H9 (cell line): ENCODE measurements around the gene MRPS16. TPM values are rescaled to one million over a fixed set of nuclear protein-coding genes. Genes with fewer than 3 reads are reported as not detected.

Source experiments
- DNase-seq: peaks from one replicate; pipeline ENCODE4 v3.0.0-alpha.2; 2017
- H2AFZ ChIP-seq: one replicate; pipeline ENCODE4 v1.6.1; 2013; ENCODE audit warnings: mild to moderate bottlenecking, low read length, control low read depth, moderate library complexity
- H2AK5ac ChIP-seq: 2 replicates; pipeline ENCODE4 v1.6.1; 2013; ENCODE audit warnings: low read length, control low read depth, mixed read lengths; ENCODE audit not compliant: insufficient read length
- H2BK120ac ChIP-seq: one replicate; pipeline ENCODE4 v1.6.1; 2013; ENCODE audit warnings: low read depth, mild to moderate bottlenecking, low read length, control low read depth, inconsistent platforms; ENCODE audit not compliant: poor library complexity, severe bottlenecking
- H2BK12ac ChIP-seq: 2 replicates; pipeline ENCODE4 v1.6.1; 2013; ENCODE audit warnings: low read length, control low read depth, mixed read lengths, low read depth; ENCODE audit not compliant: insufficient read length
- H2BK15ac ChIP-seq: 2 replicates; pipeline ENCODE4 v1.6.1; 2013; ENCODE audit warnings: low read depth, low read length, control low read depth
- H2BK20ac ChIP-seq: one replicate; pipeline ENCODE4 v1.6.1; 2013; ENCODE audit warnings: low read depth, mild to moderate bottlenecking, low read length, control low read depth, inconsistent platforms; ENCODE audit not compliant: poor library complexity, severe bottlenecking
- H2BK5ac ChIP-seq: 2 replicates; pipeline ENCODE4 v1.6.1; 2013; ENCODE audit warnings: low read length, control low read depth, mixed read lengths; ENCODE audit not compliant: insufficient read length
- H3K14ac ChIP-seq: 2 replicates; pipeline ENCODE4 v1.6.1; 2013; ENCODE audit warnings: low read length, control low read depth; ENCODE audit not compliant: insufficient read depth
- H3K18ac ChIP-seq: 2 replicates; pipeline ENCODE4 v1.6.1; 2013; ENCODE audit warnings: low read depth, mild to moderate bottlenecking, mixed read lengths, low read length, control low read depth; ENCODE audit not compliant: insufficient read length
- H3K23ac ChIP-seq: 2 replicates; pipeline ENCODE4 v1.6.1; 2013; ENCODE audit warnings: low read length, control low read depth, mixed read lengths, low read depth; ENCODE audit not compliant: insufficient read length
- H3K23me2 ChIP-seq: 2 replicates; pipeline ENCODE4 v1.6.1; 2013; ENCODE audit warnings: low read depth, mild to moderate bottlenecking, mixed read lengths, low read length, control low read depth; ENCODE audit not compliant: insufficient read length, poor library complexity, severe bottlenecking
- H3K27ac ChIP-seq: 2 replicates; pipeline ENCODE4 v1.5.1; 2013; ENCODE audit warnings: low read length, control low read depth, mixed read lengths, low read depth; ENCODE audit not compliant: insufficient read length
- H3K27me3 ChIP-seq: 2 replicates; pipeline ENCODE4 v1.6.1; 2013; ENCODE audit warnings: low read length, control low read depth, inconsistent platforms; ENCODE audit not compliant: insufficient read depth
- H3K4ac ChIP-seq: 2 replicates; pipeline ENCODE4 v1.6.1; 2013; ENCODE audit warnings: low read depth, mild to moderate bottlenecking, control low read depth, inconsistent platforms, low read length, moderate library complexity
- H3K4me1 ChIP-seq: 2 replicates; pipeline ENCODE4 v1.6.1; 2013; ENCODE audit warnings: low read length, control low read depth, inconsistent platforms; ENCODE audit not compliant: insufficient read depth
- H3K4me2 ChIP-seq: 2 replicates; pipeline ENCODE4 v1.6.1; 2013; ENCODE audit warnings: low read length, control low read depth, mixed read lengths; ENCODE audit not compliant: insufficient read length, insufficient read depth
- H3K56ac ChIP-seq: 2 replicates; pipeline ENCODE4 v1.6.1; 2013; ENCODE audit warnings: low read depth, mild to moderate bottlenecking, mixed read lengths, low read length, control low read depth; ENCODE audit not compliant: insufficient read length
- H3K79me1 ChIP-seq: 2 replicates; pipeline ENCODE4 v1.6.1; 2013; ENCODE audit warnings: low read depth, mild to moderate bottlenecking, moderate library complexity, low read length, control low read depth, inconsistent platforms; ENCODE audit not compliant: insufficient read depth, poor library complexity, severe bottlenecking
- H3K79me2 ChIP-seq: 2 replicates; pipeline ENCODE4 v1.6.1; 2013; ENCODE audit warnings: low read length, control low read depth, inconsistent platforms; ENCODE audit not compliant: insufficient read depth
- H3K9ac ChIP-seq: 2 replicates; pipeline ENCODE4 v1.6.1; 2013; ENCODE audit warnings: low read length, control low read depth, mixed read lengths; ENCODE audit not compliant: insufficient read length; ENCODE audit errors: extremely low read depth
- H3K9me3 ChIP-seq: one replicate; pipeline ENCODE4 v1.6.1; 2013; ENCODE audit warnings: low read depth, low read length, inconsistent platforms; ENCODE audit not compliant: control insufficient read depth
- H3T11ph ChIP-seq: one replicate; pipeline ENCODE4 v1.6.1; 2013; ENCODE audit warnings: mild to moderate bottlenecking, low read length, control low read depth, inconsistent platforms
- H4K20me1 ChIP-seq: one replicate; pipeline ENCODE4 v1.6.1; 2013; ENCODE audit not compliant: control insufficient read depth, insufficient read length, insufficient read depth
- H4K5ac ChIP-seq: 2 replicates; pipeline ENCODE4 v1.6.1; 2013; ENCODE audit warnings: low read depth, mild to moderate bottlenecking, mixed read lengths, low read length, control low read depth; ENCODE audit not compliant: insufficient read length
- H4K8ac ChIP-seq: replicated peaks from 2 replicates; pipeline ENCODE4 v1.6.1; 2013; ENCODE audit warnings: low read length, control low read depth, mixed read lengths, low read depth; ENCODE audit not compliant: insufficient read length
- H4K91ac ChIP-seq: 2 replicates; pipeline ENCODE4 v1.6.1; 2013; ENCODE audit warnings: low read depth, mild to moderate bottlenecking, moderate library complexity, mixed read lengths, low read length, control low read depth; ENCODE audit not compliant: insufficient read length
- H3K27ac Mint-ChIP-seq, 3 experiments: 2 replicates in 2 of 3; 3 replicates in 1 of 3; pipeline ENCODE4 v1.8.0; 2020 to 2021; ENCODE audit warnings: mixed read lengths in 3 of 3, mild to moderate bottlenecking in 1 of 3, moderate library complexity in 1 of 3
- H3K27me3 Mint-ChIP-seq: 2 replicates; pipeline ENCODE4 v1.8.0; 2021; ENCODE audit warnings: low read depth, mild to moderate bottlenecking, moderate library complexity, mixed read lengths
- H3K36me3 Mint-ChIP-seq, 3 experiments: 2 replicates in 2 of 3; 3 replicates in 1 of 3; pipeline ENCODE4 v1.8.0; 2020 to 2021; ENCODE audit warnings: low read depth in 3 of 3, mixed read lengths in 3 of 3; ENCODE audit not compliant: insufficient read depth in 1 of 3
- H3K4me1 Mint-ChIP-seq, 2 experiments: 2 replicates each; pipeline ENCODE4 v1.8.0; 2020; ENCODE audit warnings: mixed read lengths in 2 of 2
- H3K4me3 Mint-ChIP-seq, 2 experiments: 2 replicates in 1 of 2; 3 replicates in 1 of 2; pipeline ENCODE4 v1.8.0; 2020 to 2021; ENCODE audit warnings: mild to moderate bottlenecking in 2 of 2, mixed read lengths in 2 of 2, moderate library complexity in 1 of 2
- H3K9me3 Mint-ChIP-seq, 2 experiments: 2 replicates in 1 of 2; 3 replicates in 1 of 2; pipeline ENCODE4 v1.8.0; 2020; ENCODE audit warnings: mild to moderate bottlenecking in 2 of 2, mixed read lengths in 2 of 2, moderate library complexity in 1 of 2
- CTCF ChIP-seq: fragments of 200-600 bp; sonication (generic); conservative IDR thresholded peaks from 3 replicates; pipeline ENCODE4 v1.8.0; 2021; ENCODE audit warnings: antibody characterized with exemption, mild to moderate bottlenecking
- WGBS: extraction: QIAGEN DNeasy Blood & Tissue Kit; methylation state at CpG from one replicate; pipeline ENCODE4 v1.1.7; 2013; ENCODE audit warnings: missing lambda C conversion rate, low lambda C conversion rate, mixed read lengths; ENCODE audit not compliant: insufficient read length; ENCODE audit errors: extremely low coverage; 5-methylcytosine and 5-hydroxymethylcytosine counted together
- total RNA-seq: library from RNA; stranded (reverse); gene quantifications from 2 replicates; pipeline ENCODE4 v1.2.1, GENCODE V29; 2021

The MRPS16 gene
- total RNA-seq, 1 experiment from 2014 or later: 122 TPM

DNA sequence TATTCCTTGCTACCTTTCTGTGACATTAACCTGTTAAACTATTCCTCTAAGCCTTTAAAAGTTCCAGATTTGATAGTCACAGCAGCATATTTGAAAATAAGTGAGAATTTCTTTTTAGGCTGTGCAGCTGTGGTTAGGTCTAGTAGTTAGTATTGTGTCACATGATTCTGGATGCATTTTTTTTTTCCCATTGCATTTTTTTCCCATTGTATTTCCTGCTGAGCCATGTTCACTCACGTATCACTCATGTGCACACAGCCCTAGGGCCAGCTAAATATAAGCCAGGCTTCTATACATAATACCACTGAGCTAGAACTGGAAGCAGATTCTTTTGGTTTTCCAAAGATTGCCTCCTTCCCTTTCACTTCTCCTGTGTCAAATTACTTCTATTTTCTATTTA, 42.7 kb downstream of the MRPS16 start:
- no peak for TF ChIP-seq CTCF
- H2BK20ac ChIP-seq: no peak overlapping the region
- H3K9me3 ChIP-seq: peaks cover 17% of the 10 kb centered on the region
- no peak overlapping the region for H3K18ac ChIP-seq
- Mint-ChIP-seq H3K36me3 (peaks cover 22 to 39% (median 38%) of the 10 kb centered on the region in 3 experiments), H3K27me3 (no peaks in the 10 kb centered on the region; the same call in 1 of the 2 replicates), H3K4me3 (no peak overlapping the region), H3K27ac (no peak overlapping the region), H3K4me1 (no peaks in the 10 kb centered on the region), H3K9me3 (peaks cover 25 to 29% of the 10 kb centered on the region in 2 experiments)
- H3K79me2 ChIP-seq: no peaks in the 10 kb centered on the region
- no peak overlapping the region for H3K4ac ChIP-seq
- no CpG with 5 or more reads among the region's 1 CpG for WGBS
- H4K20me1 ChIP-seq: no peaks in the 10 kb centered on the region
- no peak overlapping the region for H2BK120ac ChIP-seq
- H3K14ac ChIP-seq: no peak overlapping the region
- H3K9ac ChIP-seq: no peak overlapping the region
- no peak overlapping the region for H3K4me2 ChIP-seq
- H2BK15ac ChIP-seq: no peak overlapping the region
- no peak overlapping the region for H4K8ac ChIP-seq
- no peak for DNase-seq
- no peaks in the 10 kb centered on the region for H3K79me1 ChIP-seq
- no peak overlapping the region for H2BK12ac ChIP-seq
- H3K27ac ChIP-seq: no peak overlapping the region
- H4K91ac ChIP-seq: no peak overlapping the region
- no peaks in the 10 kb centered on the region for H3K23me2 ChIP-seq
- no peak overlapping the region for H3K23ac ChIP-seq
- no peak overlapping the region for H4K5ac ChIP-seq
- H2AK5ac ChIP-seq: no peak overlapping the region
- H3K27me3 ChIP-seq: no peaks in the 10 kb centered on the region
- H2BK5ac ChIP-seq: no peak overlapping the region
- no peak overlapping the region for H3T11ph ChIP-seq
- H3K56ac ChIP-seq: no peak overlapping the region
- H2AFZ ChIP-seq: no peak overlapping the region
- H3K4me1 ChIP-seq: no peaks in the 10 kb centered on the region
